ENCODE results near the gene MT3.
"Not testable (repeated sequence)": the region's sequence is repeated elsewhere in the genome, so short reads cannot be mapped to it uniquely, and the experiment has no call there.

MT3 gene

GRCh38 chr16:56580391-56581048, 8.8 kb upstream of the MT3 start:
- no peak for DNase-seq

DNA sequence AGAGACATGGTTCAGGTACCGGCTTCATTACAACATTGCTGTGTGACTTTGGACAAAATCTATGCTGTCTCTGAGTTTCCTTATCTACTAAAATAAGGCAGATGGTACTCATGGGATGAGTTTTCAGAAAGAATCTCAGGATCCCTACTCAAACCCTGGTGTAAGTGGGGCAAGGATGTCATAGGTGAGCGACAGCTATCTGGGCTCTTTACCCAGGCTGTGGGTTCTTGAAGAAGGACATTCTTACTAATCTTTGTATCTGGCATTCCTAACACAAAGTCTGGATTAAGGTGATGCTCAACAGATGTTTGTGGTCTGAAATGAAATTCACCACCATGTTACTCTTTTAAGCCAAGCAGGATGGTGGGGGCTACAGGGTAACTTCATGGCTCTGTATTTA, 6.4 kb upstream of the MT3 start:
- not testable (repeated sequence) for DNase-seq

DNA sequence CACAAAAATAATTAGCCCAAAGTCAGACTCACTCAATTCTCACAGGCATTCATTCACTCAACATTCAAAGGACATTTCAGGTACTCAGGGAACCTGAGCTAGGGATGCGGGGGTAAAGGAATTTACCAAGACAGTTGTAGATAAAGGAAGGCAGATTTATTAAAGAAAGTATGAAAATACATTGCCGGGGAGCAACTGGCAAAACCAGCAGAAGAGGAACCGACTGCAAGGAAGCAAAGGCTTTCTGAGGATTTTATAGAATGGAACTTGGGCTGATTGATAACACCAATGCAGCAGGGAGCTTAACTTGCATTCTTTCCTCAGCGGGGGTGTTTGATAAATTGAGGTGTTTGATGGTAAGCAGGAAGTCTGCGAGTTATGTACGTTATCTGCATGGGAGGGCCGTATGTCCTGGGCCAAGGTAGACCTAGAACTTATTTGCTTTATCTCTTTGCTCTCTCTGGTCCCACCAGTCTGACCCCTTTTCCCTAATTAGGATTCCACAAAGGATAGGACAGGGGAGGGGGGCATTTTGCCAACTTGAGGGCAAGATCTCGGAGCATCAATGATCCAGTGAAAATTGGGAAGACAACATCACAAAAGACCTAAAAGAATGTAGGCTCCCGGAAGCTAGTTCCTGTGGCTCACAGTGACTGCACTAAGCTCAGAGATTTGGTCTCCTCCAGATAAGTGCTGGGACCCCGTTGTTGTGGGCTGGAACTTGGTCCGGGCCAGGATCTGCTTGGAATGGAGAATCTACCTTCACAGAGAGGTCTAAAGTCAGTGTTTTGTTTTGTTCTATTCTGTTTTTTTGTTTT, 5.8 kb upstream of the MT3 start:
- no peak for DNase-seq

DNA sequence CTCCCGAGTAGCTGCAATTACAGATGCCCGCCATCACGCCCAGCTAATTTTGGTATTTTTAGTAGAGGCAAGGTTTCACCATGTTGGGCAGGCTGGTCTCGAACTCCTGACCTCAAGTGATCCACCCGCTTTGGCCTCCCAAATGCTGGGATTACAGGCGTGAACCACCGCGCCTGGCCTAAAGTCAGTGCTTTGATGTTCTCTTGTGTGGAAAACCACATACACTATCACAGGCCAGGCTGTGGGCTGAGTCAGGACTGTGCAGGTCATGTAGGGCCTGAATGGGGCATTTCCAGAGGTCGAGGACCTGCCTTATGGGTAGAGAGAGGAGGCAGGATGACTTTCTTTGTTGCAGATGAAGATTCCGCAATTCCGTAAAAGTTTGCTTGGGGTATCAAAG, 5.1 kb upstream of the MT3 start:
- no peak for DNase-seq

- DNase-seq: no peak
Observed at GRCh38 chr16:56588781-56589140, 567 bp upstream of the MT3 start.

GRCh38 chr16:56591377-56592060, 2.2 kb downstream of the MT3 start:
- DNase-seq: no peak

GRCh38 chr16:56593573-56594291, 4.4 kb downstream of the MT3 start:
- no peak for DNase-seq

- no peak for DNase-seq
Observed at GRCh38 chr16:56594292-56594619, 4.9 kb downstream of the MT3 start.

DNA sequence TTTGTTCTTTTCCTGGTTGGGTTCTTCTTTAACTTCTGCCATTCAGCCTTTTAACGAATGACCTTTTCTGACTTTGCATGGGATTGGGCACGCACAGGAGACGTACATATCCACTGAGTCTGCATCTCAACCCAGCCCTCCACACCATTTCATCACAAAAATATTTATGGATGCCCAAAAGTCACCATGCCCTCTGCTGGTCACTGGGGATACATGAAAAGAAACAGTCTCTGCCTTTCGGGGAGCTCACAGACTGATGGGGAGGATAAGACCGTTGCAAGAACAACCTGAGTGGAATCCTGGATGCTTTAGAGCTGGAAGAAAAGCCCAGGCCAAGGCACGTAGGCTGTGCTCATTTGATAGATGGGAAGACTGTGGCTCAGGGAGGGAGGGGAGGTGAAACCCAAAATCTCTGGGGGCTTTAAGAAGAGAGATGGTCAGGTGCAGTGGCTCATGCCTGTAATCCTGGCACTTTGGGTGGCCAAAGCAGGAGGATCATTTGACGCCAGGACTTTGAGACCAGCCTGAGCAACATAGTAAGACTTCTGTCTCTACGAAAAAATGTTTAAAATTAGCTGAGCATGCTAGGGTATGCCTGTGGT, 11.2 kb downstream of the MT3 start:
- DNase-seq: no peak

- DNase-seq: no peak
Observed at GRCh38 chr16:56601325-56601724, 12.0 kb downstream of the MT3 start.

GRCh38 chr16:56603589-56603988, 14.3 kb downstream of the MT3 start:
- no peak for DNase-seq

DNA sequence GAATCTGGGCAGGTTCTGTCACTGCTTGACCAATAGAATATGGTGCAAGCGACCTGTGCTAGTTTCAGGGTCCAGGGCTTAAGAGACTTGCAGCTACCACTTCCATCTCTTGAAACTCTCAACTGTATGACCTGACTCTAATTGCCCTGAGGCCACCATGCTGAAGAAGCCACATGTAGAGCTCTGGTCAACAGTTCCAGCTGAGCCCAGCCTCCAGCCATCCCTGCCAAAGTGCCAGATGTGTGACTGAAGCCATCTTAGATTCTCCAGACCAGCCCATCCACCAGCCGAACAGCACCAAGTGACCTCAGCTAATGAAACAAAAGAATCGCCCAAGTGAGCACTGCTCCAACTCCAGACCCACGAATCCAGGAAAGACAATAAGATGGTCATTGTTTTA, 15.6 kb downstream of the MT3 start:
- DNase-seq: no peak

DNA sequence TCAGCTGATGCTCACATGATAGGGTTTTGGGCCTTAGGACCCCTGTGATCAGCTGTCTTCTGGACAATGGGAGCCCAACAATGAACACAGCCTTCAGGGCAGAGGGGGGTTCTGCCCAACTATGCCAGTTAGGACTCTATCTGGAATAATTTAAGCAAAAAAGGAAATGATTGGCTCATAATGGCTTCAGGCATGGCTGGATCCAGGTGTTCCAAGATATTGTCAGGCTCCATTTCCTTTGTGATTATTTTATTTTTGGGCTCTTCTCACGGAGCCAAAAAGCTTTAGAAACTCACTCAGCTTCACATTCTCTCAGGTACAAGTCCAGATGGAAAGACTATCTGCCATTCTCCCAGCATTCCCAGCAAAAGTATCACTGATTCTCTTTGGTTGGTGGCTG, 16.1 kb downstream of the MT3 start:
- no peak for DNase-seq

- no peak for DNase-seq
Observed at GRCh38 chr16:56606071-56606475, 16.7 kb downstream of the MT3 start.

DNA sequence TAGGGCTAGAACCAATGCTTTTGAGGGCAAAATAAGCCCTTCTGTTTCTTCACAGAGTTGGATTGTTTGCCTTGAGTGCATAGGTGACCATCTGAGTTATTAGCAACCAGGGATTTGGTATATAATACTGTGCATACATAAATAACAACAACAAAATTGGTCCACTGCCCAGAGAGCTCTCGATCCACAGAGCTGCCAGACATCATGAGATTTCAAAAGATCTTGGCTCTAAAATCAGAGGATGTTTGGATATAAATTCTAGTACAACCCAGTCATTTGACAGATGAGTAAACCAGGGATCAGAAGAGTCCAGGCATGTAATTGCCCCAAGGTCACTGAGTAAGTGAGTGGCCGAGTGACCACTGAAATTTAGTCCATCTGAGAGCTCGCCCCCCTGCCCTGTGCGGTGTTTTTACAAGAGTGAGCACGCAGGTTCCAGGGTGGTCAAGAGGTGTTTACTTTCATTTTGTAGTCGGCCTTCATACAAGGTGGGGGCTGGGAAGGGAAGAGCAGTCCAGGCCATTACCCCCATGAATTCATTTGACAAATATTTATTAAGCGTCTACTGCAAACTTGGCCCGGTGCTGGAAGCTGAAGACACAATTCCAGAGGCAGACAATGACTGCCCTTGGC, 17.3 kb downstream of the MT3 start:
- DNase-seq: peak; percentile 36

- DNase-seq: peak; percentile 80
Observed at GRCh38 chr16:56607109-56607618, 17.8 kb downstream of the MT3 start.

DNA sequence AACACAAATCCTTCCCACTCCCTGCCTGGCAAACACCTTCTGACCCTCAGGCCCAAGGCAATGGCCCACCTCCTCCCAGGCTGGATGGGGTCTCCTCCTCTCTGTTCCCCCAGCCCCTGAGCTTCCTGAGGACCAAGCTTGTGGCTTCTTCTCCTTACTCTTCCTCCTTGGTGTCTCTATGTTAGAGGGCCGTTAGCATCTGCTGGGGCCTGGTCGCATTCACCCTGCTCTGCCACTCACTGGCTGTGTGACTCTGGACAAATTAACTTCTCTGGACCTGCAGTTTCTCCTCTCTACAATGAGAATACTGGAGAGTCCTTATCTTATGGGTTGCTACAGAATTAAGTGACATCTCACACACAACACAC, 18.3 kb downstream of the MT3 start:
- DNase-seq: no peak

DNA sequence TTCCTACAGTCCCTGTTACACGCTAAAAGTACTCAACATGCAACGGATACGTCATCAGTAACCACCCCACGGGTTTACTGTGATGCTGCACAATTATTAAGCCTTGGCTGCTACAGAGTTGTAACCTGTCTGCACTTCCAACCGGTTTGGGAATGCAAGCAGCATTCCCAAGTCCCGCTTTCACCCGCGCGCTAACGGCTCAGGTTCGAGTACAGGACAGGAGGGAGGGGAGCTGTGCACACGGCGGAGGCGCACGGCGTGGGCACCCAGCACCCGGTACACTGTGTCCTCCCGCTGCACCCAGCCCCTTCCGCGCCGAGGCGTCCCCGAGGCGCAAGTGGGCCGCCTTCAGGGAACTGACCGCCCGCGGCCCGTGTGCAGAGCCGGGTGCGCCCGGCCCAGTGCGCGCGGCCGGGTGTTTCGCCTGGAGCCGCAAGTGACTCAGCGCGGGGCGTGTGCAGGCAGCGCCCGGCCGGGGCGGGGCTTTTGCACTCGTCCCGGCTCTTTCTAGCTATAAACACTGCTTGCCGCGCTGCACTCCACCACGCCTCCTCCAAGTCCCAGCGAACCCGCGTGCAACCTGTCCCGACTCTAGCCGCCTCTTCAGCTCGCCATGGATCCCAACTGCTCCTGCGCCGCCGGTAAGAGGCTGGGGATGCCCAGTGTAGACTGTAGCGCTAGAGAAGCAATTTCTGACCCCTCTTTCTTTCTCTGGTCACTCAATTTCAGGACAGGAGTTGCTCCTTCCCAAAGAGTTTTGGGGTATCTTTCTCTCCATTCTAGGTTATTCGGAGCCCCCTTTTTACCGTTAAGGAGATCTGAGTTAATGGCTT, 18.9 kb downstream of the MT3 start, which contains the start of gene MT2A:
TSS of gene MT2A (plus strand) at position 542 of the 833 bp plus-strand sequence. CDS start at position 614, 72 bp downstream.
- peak; percentile 93 for DNase-seq

- no peak for DNase-seq
Observed at GRCh38 chr16:56608876-56609462, 19.6 kb downstream of the MT3 start.

- peak; percentile 72 for DNase-seq
Observed at GRCh38 chr16:56609463-56609921, 20.2 kb downstream of the MT3 start.
